Stimulated activated CD8-positive, alpha-beta memory T cell treated with anti-CD3 and anti-CD28 coated beads, Interleukin-7, amount 100 ng/mL, for 48 hours (primary cell): ENCODE measurements around the gene SLC15A2.
"Not testable (repeated sequence)": the region's sequence is repeated elsewhere in the genome, so short reads cannot be mapped to it uniquely, and the experiment has no call there.

Experiments
- DNase-seq, 2 donors: peaks; one replicate each; pipeline ENCODE4 v3.0.0-alpha.2; 2020; ENCODE audit warnings: low read depth in 1 of 2; ENCODE audit errors: extremely low read depth in 1 of 2

Gene SLC15A2

DNA sequence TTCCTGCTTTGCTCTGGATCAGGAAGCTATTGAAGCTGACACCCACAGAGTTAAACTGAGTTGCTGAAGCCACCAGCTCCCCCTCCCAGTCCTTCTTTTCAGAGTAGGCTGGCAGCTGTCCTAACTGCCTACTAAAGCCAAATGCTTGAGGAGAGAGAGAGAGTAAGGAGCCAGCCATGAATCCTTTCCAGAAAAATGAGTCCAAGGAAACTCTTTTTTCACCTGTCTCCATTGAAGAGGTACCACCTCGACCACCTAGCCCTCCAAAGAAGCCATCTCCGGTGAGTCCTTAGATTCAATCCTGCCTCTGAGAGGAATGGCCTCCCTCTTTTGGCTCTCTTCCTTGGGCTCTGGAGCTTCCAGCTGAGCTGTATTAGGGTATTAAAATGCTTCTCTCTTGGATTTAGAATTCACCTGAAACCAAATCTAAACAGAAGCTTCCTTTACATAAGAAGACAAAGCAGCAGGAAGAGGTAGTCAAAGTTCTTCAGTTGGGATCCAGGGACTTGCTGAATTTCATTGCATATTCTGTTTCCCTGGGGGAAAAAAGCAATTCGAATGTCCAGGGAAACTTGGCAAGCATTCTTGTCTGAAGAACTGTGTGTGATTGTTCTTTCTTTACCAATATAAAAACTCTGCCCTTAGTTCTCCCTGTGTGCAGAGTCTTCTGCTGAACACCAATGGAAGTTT is at the start of gene SLC15A2:
Gene SLC15A2, plus strand, starts transcription at position 101 of the 690 bp plus-strand sequence. Its CDS starts 76 bp downstream, at position 177.
- no peak for DNase-seq

DNA sequence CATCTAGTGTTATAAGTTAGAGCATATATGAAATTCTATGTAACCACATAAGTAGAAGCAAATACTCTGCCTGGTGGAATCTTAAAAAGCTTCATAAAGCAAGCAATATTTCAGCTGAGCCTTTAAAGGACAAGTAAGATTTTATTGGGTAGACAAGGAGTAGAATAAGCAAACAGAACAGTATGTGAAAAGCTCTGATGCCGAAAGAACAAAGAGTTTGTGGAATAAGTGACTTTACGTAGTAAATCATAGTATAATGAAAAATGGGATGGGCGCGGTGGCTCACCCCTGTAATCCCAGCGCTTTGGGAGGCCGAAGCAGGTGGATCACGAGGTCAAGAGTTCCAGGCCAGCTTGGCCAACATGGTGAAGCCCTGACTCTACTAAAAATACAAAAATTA is 49.3 kb upstream of the SLC15A2 start:
- DNase-seq, result no peak

DNA sequence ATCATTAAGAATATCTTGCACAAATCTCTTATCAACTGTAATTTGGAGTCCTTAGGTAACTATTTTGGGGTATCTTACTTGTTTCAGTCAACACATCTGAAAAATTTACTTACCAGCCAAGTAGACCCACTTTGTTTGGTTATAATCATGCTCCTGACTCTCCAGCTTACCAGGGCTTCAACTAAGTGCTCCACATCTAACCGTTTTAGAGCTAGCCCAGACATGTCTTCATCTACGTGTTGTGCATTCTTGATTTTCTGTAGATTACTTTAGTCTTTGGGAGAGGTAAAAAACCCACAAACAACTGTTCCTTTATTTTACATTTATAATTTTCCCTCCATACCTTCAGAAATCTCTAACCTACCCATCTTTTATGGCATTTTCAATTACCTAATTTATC is 41.9 kb upstream of the SLC15A2 start:
- no peak for DNase-seq

- DNase-seq, result no peak
These were observed 38.6 kb upstream of the SLC15A2 start for GRCh38 chr3:121855555-121855954.

- not testable (repeated sequence) for DNase-seq
These were observed 36.4 kb upstream of the SLC15A2 start for GRCh38 chr3:121857778-121858177.

DNA sequence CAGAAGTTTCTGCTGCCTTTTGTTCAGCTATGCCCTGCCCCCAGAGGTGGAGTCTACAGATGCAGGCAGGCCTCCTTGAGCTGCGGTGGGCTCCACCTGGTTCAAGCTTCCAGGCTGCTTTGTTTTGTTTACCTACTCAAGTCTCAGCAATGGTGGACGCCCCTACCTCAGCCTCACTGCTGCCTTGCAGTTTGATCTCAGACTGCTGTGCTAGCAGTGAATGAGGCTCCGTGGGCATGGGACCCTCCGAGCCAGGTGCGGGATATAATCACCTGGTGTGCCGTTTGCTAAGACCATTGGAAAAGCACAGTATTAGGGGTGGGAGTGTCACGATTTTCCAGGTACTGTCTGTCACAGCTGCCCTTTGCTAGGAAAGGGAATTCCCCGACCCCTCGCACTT is 31.0 kb upstream of the SLC15A2 start:
- DNase-seq, result not testable (repeated sequence)

GRCh38 chr3:121863801-121864200 is 30.4 kb upstream of the SLC15A2 start:
- DNase-seq, result no peak

DNA sequence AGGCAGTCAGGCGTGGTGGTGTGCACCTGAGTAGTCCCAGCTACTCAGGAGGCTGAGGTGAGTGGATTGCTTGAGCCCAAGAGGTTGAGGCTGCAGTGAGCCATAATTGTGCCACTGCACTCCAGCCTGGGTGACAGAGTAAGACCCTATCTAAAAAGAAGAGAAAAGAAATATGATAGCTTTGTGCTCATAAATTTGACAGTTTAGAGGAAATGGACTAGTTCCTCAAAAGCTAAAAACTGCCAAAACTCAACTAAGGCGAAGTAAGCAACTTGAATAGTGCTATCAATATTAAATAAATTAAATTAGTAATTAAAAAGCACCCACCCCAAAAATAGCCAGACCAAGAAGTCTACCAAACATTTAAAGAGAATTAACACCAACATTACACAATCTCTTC is 24.5 kb upstream of the SLC15A2 start:
- no peak for DNase-seq

DNA sequence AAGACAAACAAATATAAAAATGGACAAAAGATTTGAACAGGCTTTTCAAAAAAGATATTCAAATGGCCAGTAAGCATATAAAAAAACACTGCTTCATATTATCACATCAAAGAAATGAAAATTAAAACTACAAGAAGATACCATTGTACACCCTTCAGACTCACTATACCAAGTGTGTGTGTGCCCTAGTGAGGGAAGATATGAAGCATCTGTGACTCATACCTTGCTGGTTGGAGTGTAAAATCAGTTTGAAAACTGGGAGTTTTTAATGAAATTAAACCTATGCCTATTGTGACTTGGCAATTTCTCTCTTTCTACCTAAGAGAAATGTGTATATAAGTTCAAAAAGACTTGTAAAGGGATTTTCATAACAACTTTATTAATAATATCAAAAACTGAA is 23.5 kb upstream of the SLC15A2 start:
- DNase-seq, result no peak

- DNase-seq, result no peak
These were observed 22.8 kb upstream of the SLC15A2 start for GRCh38 chr3:121871430-121871829.

DNA sequence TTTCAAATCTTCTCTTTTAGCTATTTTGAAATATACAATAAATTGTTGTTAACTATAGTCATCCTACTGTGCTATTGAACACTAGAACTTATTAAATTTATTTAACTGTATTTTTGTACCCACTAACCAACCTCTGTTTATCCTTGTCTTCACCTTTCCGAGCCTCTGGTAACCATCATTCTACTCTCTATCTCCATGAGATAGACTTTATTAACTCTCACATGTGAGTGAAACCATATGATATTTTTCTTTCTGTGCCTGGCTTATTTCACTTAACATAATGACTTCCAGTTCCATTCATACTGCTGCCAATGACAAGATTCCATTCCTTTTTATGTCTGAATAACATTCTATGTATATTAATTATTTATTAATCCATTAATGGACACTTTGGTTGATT is 15.8 kb upstream of the SLC15A2 start:
- no peak for DNase-seq

DNA sequence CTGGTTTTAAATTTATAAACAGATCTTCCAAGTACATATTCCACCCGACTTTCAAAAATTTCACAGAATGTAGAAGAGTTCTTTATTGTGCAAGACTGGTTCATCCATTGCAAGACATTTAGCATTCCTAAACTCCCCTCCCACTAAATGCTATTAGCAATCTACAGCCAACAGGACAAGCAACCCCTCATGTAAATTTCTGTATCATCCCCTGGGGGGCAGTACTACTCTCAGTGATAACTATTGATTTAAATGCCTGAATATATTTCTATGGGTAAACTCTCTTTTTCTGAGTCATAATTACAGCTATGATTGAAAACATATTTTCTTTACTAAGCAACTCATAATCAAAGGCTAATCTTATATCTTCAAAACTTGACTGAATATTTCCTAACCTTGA is 10.7 kb upstream of the SLC15A2 start:
- no peak for DNase-seq

GRCh38 chr3:121885386-121885785 is 8.8 kb upstream of the SLC15A2 start:
- no peak for DNase-seq

GRCh38 chr3:121895121-121895520 is 920 bp downstream of the SLC15A2 start:
- no peak for DNase-seq

- no peak for DNase-seq
These were observed 1.5 kb downstream of the SLC15A2 start for GRCh38 chr3:121895736-121896135.

DNA sequence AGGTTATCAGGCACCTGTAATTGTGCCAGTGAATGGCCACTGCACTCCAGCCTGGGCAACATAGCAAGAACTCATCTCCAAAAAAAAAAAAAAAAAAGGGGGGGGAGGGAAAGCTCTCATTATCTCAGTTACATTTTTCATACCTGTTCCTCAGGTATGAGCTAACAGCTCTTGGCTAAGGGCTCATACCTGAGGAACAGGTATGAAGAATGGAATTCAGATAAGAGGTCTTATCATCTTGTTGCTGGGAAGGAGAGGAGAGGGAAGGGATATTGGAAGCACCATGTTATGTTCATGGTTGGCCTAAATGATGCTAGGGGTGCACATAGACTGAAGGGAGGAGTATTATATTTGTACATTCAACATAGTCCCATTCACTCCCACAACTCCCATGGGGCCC is 2.6 kb downstream of the SLC15A2 start:
- no peak for DNase-seq

DNA sequence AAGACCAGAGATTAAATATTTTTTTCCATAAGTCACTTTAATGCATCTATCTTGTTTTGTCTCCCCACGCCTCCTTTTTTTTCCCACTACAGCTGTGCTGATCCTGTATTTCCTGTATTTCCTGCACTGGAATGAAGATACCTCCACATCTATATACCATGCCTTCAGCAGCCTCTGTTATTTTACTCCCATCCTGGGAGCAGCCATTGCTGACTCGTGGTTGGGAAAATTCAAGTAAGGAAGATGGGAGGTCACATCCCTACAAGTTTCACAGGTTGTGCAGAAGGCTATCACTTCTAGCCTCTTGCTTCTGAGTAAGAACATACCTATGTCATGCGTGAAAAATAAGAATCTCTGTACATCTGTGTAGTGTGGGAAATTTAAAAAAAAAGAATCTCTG is 3.1 kb downstream of the SLC15A2 start:
- no peak for DNase-seq

DNA sequence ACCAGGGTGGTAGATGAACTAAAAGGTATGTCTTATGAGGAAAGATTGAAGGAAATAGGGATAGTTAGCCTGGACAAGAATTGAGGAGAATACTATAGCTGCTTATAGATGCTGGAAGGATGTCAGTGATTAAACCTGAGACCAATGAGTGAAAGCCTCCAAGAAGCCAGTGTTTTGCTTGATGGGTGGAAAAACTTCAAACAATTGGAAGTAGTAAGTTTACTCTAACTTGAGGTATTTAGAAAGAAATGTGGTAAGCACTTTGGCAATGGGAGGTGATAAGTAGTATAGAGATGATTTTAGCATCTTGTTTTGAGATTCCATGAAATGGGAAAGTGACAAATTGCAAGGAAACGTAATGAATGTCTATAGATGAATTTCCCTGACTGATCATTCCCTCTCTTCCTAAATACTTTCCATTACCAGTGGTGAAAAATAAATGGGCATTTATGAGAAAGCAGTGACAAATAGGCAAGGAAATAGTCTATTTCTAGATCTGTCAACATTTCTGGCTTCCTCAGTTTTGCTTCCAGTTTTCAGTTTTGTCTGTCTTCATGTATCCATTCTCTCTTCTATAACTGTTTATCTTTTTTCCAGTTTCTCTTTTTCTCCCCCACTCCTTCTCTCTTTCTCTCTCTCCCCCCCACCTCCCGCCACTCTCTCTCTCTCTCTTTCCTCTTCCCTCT is 19.2 kb downstream of the SLC15A2 start:
- DNase-seq, result no peak

DNA sequence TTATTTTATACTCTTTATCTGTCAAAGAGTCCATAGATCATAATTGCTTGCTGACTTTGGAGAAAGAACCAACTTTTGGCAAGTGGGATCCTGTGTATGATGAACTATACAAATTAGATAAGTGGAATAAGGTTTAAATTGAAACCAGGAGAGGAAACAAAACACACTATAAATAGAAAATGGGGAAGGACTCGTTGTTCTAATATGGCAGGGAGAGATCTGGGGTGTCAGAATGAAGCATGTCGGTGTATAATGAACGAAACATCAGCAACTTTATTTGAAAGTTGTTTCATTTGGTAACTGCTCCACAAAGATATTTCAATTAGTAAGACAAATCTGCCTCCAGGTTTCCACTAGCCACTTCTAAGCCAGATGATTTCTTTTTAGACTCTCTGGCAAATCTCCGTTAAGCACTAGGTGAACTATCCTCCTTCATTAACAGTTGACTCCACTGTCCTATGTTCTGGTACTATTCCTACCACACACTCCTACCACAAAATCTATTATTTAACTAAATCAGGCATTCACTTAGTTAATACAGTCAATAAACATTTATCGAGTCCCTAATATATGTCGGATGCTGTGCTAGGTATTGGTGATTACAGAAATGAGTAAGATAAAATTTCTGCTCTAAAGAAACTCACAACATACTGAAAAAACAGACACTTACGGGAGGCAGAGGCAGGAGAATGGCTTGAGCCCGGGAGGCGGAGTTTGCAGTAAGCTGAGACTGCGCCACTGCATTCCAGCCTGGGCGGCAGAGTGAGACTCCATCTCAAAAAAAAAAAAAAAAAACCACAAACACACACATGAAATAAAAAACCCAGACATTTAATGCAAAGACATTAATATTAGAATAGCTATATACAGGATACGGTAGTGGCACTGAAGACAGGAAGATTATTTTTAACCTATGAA is 20.1 kb downstream of the SLC15A2 start:
- no peak for DNase-seq

GRCh38 chr3:121916189-121916588 is 22.0 kb downstream of the SLC15A2 start:
- DNase-seq, result no peak

DNA sequence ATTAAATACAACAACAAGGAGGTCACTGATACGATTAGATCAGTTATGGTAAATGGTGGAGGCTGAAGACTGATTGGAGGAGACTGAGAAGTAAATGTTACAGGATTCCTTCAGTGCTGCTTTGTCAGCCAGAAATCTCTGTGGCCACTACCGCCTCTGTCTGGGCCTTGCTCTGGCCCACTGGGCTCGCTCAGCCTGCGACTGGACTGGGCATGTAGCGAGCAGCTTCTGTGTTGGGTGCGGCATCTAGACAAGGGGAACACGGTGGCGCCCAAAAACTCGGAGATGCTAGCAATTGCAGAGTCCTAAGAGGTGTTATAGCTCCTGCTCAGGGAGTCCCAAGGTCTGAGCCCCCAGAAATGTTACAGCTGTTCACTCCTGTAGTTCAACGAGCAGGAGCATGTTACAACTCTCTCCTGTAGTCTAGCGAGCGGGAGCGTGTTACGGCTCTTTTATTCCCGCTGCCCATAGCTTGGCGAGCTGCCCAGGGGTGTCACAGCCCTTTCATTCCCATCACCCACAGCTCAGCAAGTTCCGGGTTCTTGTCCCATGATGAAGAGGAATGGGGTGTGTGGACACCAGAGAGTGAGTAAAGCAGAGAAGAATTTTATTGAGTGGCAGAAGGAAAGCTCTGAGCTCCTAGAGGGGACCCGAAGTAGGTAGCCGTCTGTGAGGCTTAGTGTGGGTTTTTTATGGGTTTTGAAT is 24.7 kb downstream of the SLC15A2 start:
- no peak for DNase-seq
